ENCODE results near the gene PRKAG1. TPM values are rescaled to one million over a fixed set of nuclear protein-coding genes. Genes with fewer than 3 reads are reported as not detected.

The PRKAG1 gene
- polyA plus RNA-seq, 3 donors: 35.9 to 58.9 (median 50.1) TPM

DNA sequence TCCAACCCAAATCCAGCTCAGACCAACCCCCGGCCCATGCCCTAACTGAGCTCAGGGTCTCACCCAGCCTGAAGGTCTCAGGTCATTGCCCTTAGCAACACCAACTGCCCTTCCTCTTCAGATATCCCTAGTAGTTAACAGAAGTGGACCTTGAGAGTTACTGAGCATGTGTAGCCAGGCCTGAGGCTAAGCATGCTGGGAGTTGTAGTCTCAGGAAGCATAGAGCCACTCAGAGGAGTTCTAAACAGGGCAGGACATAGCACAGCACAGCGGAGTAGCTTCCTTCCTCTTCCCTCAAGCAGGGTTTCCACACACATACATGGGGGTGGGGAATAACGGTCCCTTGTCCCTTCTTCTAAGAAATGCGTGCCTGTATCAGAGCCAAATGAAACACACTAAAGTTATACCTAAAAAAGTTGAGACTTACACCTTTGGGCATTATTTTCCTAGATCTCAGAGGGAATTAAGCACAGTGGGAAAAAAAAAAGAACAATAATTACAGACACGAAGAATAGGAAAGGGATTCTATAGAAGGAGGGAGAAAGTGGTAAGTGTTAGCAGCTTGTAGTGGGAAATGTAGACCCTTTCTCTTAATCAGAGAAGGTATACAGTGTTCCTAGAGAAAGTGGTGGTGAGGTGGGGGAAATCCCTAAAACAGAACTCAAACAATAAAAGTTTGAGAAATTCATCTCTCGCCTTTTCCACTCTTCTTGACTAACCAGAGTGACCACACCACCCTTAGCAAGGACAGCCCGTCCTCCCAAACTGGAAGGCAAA is 37.6 kb upstream of the PRKAG1 start:
- H3K27me3 Mint-ChIP-seq (ENCODE audit: low read depth in 3 of 3): peaks cover 0 to 3% (median 0%) of the 10 kb centered on the region in 3 donors
- peak; percentile 91 to 98 (median 96) for DNase-seq
- peaks cover 40 to 45% of the 10 kb centered on the region in 2 donors for H3K4me1 ChIP-seq (ENCODE audit: control insufficient read depth in 1 of 2, insufficient read depth in 2 of 2, low read length in 2 of 2)
- 0% methylated on average over 1 of the region's 7 CpGs for WGBS (ENCODE audit: insufficient coverage)
- peaks cover 38 to 42% of the 10 kb centered on the region in 2 donors for H3K36me3 ChIP-seq (replicated peaks in 1 of 2; ENCODE audit: control insufficient read depth in 1 of 2, insufficient read depth in 2 of 2, low read length in 2 of 2)
- H4K20me1 ChIP-seq (ENCODE audit: insufficient read depth, low read length): peaks cover 78% of the 10 kb centered on the region
- peak overlapping the region; percentile 98 for H3K4me2 ChIP-seq (replicated peaks; ENCODE audit: extremely low read depth, low read length, poor library complexity, severe bottlenecking)
- peak overlapping the region; percentile 96 to 97 for H3K4me3 Mint-ChIP-seq
- no peaks in the 10 kb centered on the region for H3K9me3 Mint-ChIP-seq
- intact Hi-C loops (cut with micrococcal nuclease): loop anchor here (5.0 kb wide), 2 partner anchors 39 to 76 kb away; partner anchors contain the start of genes PRKAG1 (in 2 of the 2) and TUBA1B (in 1 of the 2)
- H3K9ac ChIP-seq (ENCODE audit: insufficient read depth, low read length, poor library complexity, severe bottlenecking): peak overlapping the region; percentile 2
- H3K4me1 Mint-ChIP-seq: peaks cover 51% of the 10 kb centered on the region
- peak overlapping the region; percentile 91 to 96 (median 93) for H3K27ac Mint-ChIP-seq
- peaks cover 42 to 52% of the 10 kb centered on the region in 2 donors for H3K36me3 Mint-ChIP-seq
- no peaks in the 10 kb centered on the region for H3K9me3 ChIP-seq (replicated peaks in 1 of 2; ENCODE audit: control insufficient read depth in 1 of 2, insufficient read depth in 1 of 2, low read length in 2 of 2)
- no peak overlapping the region for H2AFZ ChIP-seq (ENCODE audit: insufficient read depth, low read depth, low read length, poor library complexity, severe bottlenecking)
- peak overlapping the region; percentile 54 to 92 for H3K27ac ChIP-seq (ENCODE audit: low read depth in 1 of 2, low read length in 2 of 2)
- peaks cover 100% of the 10 kb centered on the region for H3K79me2 ChIP-seq (ENCODE audit: insufficient read depth, low read length)
- H3K4me3 ChIP-seq (replicated peaks in 1 of 3; ENCODE audit: low read depth in 2 of 3, low read length in 3 of 3): peak overlapping the region; percentile 11 to 97 (median 18)
- TF ChIP-seq, protein P1, sequence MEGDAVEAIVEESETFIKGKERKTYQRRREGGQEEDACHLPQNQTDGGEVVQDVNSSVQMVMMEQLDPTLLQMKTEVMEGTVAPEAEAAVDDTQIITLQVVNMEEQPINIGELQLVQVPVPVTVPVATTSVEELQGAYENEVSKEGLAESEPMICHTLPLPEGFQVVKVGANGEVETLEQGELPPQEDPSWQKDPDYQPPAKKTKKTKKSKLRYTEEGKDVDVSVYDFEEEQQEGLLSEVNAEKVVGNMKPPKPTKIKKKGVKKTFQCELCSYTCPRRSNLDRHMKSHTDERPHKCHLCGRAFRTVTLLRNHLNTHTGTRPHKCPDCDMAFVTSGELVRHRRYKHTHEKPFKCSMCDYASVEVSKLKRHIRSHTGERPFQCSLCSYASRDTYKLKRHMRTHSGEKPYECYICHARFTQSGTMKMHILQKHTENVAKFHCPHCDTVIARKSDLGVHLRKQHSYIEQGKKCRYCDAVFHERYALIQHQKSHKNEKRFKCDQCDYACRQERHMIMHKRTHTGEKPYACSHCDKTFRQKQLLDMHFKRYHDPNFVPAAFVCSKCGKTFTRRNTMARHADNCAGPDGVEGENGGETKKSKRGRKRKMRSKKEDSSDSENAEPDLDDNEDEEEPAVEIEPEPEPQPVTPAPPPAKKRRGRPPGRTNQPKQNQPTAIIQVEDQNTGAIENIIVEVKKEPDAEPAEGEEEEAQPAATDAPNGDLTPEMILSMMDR (IDR thresholded peaks at IDR 0.05): no peak
- H3K27me3 ChIP-seq (ENCODE audit: control insufficient read depth in 2 of 2, insufficient read depth in 2 of 2, low read length in 2 of 2): no peaks in the 10 kb centered on the region

DNA sequence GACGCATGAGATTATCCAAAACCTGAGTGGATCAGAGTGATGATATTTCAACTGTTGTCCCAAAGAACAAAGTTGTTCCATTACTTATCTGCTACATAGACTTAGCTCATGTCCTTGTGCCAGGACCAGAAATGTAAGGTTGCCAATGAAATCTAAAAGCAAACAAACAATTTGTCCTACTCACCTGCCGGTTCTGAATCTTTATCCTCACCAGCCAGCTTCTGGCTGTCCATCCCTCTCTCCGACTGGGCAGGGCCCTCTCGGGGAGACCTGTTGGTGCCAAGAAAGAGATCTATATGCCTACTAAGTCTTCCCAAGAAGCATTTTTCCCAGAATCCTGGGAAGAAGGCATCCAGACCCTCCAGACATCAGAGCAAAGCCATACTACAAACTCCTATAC is 36.5 kb upstream of the PRKAG1 start:
- H3K36me3 ChIP-seq (replicated peaks in 1 of 2; ENCODE audit: control insufficient read depth in 1 of 2, insufficient read depth in 2 of 2, low read length in 2 of 2): peaks cover 49 to 53% of the 10 kb centered on the region in 2 donors
- Mint-ChIP-seq H3K4me1 (peaks cover 49% of the 10 kb centered on the region), H3K4me3 (no peak overlapping the region), H3K9me3 (no peaks in the 10 kb centered on the region), H3K36me3 (peaks cover 51 to 62% of the 10 kb centered on the region in 2 donors), H3K27ac (peak overlapping the region in 6 of 7 donors; percentile 46 to 96 (median 92)), H3K27me3 (ENCODE audit: low read depth in 3 of 3) (peaks cover 0 to 3% (median 0%) of the 10 kb centered on the region in 3 donors)
- WGBS (ENCODE audit: insufficient coverage): 100% methylated on average over 3 of the region's 4 CpGs
- H3K27ac ChIP-seq (ENCODE audit: low read depth in 1 of 2, low read length in 2 of 2): peak overlapping the region in 1 of 2 donors; percentile 92
- no peak overlapping the region for H2AFZ ChIP-seq (ENCODE audit: insufficient read depth, low read depth, low read length, poor library complexity, severe bottlenecking)
- peaks cover 89% of the 10 kb centered on the region for H4K20me1 ChIP-seq (ENCODE audit: insufficient read depth, low read length)
- peaks cover 98% of the 10 kb centered on the region for H3K79me2 ChIP-seq (ENCODE audit: insufficient read depth, low read length)
- intact Hi-C loops (cut with micrococcal nuclease): loop anchor here (5.0 kb wide), 2 partner anchors 38 to 77 kb away; partner anchors contain the start of genes PRKAG1 (in 2 of the 2) and TUBA1B (in 1 of the 2)
- no peak overlapping the region for H3K4me2 ChIP-seq (replicated peaks; ENCODE audit: extremely low read depth, low read length, poor library complexity, severe bottlenecking)
- TF ChIP-seq, protein P1 (IDR thresholded peaks at IDR 0.05): no peak
- H3K27me3 ChIP-seq (ENCODE audit: control insufficient read depth in 2 of 2, insufficient read depth in 2 of 2, low read length in 2 of 2): no peaks in the 10 kb centered on the region
- no peak for DNase-seq
- peaks cover 38 to 41% of the 10 kb centered on the region in 2 donors for H3K4me1 ChIP-seq (ENCODE audit: control insufficient read depth in 1 of 2, insufficient read depth in 2 of 2, low read length in 2 of 2)
- no peaks in the 10 kb centered on the region for H3K9me3 ChIP-seq (replicated peaks in 1 of 2; ENCODE audit: control insufficient read depth in 1 of 2, insufficient read depth in 1 of 2, low read length in 2 of 2)
- H3K9ac ChIP-seq (ENCODE audit: insufficient read depth, low read length, poor library complexity, severe bottlenecking): no peak overlapping the region
- no peak overlapping the region for H3K4me3 ChIP-seq (replicated peaks in 1 of 3; ENCODE audit: low read depth in 2 of 3, low read length in 3 of 3)
